ENCODE measurements around the gene DET1.
"Not testable (repeated sequence)": the region's sequence is repeated elsewhere in the genome, so short reads cannot be mapped to it uniquely, and the experiment has no call there.

The DET1 gene

DNA sequence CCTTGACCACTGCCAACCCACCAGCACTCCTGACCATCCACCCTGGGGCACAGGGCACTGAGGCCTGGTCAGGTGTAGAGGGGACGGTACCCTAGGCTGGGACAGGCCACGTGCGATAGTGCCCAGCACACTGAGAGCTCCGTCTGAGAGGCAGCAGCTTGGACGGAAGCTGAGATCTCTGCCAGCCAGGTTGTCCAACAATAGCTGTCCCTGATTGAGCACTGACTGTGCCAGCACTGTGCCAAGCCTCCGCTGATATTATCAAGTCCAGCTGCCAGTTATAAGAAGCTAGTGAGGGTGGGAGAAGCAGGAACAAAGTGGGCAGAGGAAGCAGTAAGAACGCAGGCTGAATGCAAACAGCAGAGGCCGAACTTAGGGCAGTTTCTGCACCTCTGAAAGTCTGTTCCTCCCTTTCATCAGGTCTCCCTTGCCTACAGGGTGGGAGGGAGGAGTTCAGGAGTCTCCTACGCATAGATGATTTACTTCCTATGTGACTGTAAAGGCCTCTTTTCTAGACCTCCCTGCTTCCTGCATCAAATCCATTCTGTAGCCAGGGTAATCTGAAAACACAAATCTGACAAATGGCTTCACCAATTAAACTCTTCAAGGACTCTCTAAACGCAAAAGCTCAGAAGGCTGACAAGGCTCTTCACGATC is 49.2 kb downstream of the DET1 start:
- DNase-seq (ENCODE audit: low read depth), result no peak

GRCh38 chr15:88493844-88494243 is 52.6 kb downstream of the DET1 start:
- DNase-seq (ENCODE audit: low read depth), result no peak

GRCh38 chr15:88491158-88491557 is 55.3 kb downstream of the DET1 start:
- DNase-seq (ENCODE audit: low read depth), result no peak

GRCh38 chr15:88490036-88490435 is 56.4 kb downstream of the DET1 start:
- DNase-seq (ENCODE audit: low read depth), result no peak

- no peak for DNase-seq (ENCODE audit: low read depth)
These were observed 57.2 kb downstream of the DET1 start for GRCh38 chr15:88489321-88489720.

- DNase-seq (ENCODE audit: low read depth), result no peak
These were observed 58.5 kb downstream of the DET1 start for GRCh38 chr15:88487796-88488523.

DNA sequence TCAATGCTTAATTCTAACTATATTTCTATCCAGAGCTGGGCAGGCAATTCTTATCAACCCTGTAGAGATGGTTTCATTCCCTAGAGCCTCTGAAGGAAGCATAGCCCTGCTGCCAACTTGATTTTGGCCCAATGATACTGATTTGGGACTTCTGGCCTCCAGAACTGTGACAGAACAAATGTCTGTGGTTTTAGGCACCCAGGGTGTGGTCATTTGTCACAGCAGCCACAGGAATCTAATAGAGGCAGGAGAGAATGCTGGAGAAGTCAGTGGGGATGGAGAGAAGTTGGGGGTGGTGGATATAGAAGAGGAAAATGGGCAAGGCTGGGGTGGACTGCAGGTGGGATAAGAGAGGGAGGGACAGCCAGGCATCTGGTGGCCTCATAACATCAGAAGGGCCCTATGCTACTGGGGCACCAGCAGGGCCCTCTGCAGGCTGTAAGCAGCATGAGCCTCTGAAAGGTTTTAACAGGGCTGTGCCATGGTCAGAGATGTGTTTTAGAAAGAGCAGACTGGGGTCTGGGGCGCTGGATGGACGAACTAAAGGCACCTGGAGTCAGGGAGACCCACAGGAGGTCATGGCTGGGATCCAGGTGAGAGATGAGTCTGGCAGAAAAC is 59.2 kb downstream of the DET1 start:
- no peak for DNase-seq (ENCODE audit: low read depth)

DNA sequence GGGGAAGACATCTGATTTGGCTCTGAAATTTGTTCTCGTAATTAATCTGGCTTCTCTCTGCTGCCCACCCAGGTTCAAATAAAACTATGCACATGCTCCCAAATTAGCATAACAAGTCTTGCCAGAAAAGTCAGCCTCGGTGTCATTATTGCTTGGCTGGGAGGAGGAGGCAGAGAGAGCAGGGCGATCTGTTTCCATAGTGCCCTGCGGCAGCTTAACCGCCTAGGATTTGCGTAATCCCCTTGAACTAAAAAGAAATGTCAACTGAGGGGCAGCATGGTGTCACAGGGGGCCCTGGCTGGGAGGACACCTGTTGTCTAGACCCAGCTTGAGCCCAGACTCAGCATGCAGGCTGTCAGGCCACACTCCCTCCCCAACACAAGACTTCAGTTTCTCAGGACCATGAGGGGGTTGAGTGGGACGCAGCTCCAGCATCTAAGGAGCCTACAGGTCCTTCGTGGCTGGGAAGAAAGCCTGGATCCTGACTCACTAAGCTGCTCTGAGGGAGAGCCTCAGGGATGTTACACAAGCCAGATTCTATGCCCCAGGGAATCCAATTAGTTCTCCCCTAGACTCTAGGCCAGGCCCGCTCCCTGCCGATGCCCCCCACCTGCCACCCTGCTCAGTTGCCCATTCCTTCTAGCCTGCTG is 61.7 kb downstream of the DET1 start:
- no peak for DNase-seq (ENCODE audit: low read depth)

GRCh38 chr15:88482263-88482662 is 64.2 kb downstream of the DET1 start:
- no peak for DNase-seq (ENCODE audit: low read depth)

GRCh38 chr15:88480981-88481380 is 65.5 kb downstream of the DET1 start:
- no peak for DNase-seq (ENCODE audit: low read depth)

DNA sequence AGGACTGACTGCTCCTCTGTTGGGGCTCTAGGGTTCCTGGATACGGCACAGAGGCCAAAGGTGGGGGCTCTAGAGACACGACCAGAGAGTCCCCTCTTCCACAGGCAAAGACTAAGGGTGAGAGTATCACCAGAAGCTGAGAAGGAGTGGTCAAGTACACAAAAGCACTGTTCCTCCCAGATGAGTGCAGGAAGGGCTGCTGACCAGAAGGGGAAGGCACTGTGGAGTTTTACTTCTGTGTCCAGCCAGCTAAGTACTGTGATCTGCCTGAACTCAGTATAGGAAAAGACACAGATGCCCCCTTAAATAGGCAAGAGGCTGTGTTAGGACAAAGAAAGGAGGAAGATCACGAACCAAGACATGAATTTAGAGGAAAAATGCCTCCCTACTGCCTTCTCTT is 67.3 kb downstream of the DET1 start:
- no peak for DNase-seq (ENCODE audit: low read depth)

DNA sequence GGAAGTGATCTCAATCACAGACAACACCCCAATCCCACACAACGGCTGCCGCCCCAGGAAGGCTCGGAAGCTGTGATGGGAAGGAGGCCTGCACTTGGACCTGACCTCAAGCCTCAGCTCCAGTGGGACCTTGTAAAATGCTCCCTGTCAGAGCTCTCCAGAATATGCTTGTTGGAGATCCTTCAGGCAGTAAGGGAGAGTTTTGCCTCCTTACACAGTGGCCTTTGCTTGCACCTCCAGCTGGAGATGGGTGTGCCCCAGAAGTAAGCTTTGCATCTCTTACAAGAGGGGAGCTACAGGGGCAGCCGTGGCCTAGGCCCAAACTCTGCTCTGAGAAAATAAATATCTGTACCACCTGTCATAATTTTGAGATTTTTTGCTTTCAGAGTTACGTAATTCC is 68.6 kb downstream of the DET1 start:
- no peak for DNase-seq (ENCODE audit: low read depth)

- no peak for DNase-seq (ENCODE audit: low read depth)
These were observed 69.4 kb downstream of the DET1 start for GRCh38 chr15:88477126-88477525.

GRCh38 chr15:88476635-88477060 is 69.8 kb downstream of the DET1 start:
- DNase-seq (ENCODE audit: low read depth), result no peak

- DNase-seq (ENCODE audit: low read depth), result not testable (repeated sequence)
These were observed 72.7 kb downstream of the DET1 start for GRCh38 chr15:88473661-88474293.

DNA sequence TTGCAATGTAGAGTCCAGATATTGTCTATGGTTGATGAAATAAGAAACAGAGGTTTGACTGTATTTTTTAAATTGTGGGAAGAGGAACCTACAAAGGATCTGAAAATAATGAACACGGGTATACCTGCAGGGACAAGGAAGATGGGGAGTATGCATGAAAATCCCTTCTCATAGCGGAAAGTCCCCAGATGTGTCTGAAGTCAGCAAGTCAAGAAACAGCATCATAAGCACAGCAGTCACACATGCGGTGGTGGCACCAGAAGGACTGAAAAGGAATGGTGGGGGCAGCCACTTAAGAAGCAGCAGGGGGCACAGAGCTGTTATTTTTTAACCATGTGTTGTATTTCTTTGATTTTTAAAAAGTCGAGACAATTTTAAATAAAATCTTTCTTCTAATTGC is 74.3 kb downstream of the DET1 start:
- DNase-seq (ENCODE audit: low read depth), result no peak

DNA sequence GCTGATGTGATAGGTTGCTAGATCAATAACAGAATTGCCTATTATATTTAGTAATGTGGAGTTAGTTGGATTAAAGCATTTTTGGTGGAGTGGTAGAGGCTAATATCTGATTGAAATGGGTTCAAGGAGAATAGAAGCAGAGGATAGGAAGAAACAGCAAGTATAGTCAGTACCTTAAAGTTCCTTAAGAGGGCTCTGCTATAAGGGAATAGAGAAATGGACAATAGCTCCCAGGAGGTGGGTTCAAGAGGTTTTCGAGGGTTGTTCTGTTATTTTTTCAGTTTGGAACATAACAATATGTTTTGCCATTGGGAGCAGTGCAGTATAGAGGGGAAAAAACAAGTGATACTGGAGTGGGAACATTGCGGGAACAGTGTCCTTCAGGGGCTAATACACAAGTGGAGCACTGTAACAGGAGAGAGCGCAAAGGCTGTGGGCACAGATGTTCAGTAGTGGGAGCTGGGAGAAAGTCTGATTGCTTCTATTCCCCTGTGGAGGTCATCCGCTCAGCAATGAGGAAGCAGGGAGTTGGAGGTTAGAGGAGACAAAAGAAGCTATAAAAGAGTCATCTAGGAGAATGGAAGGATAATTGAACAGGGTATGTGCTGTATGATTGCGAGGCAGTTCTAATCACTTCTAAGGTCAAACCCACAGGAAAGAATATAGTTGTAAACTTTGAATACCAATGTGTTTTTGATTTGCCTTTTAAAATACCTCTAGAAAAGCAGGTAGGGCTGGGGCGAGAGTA is 75.7 kb downstream of the DET1 start:
- DNase-seq (ENCODE audit: low read depth), result no peak

DNA sequence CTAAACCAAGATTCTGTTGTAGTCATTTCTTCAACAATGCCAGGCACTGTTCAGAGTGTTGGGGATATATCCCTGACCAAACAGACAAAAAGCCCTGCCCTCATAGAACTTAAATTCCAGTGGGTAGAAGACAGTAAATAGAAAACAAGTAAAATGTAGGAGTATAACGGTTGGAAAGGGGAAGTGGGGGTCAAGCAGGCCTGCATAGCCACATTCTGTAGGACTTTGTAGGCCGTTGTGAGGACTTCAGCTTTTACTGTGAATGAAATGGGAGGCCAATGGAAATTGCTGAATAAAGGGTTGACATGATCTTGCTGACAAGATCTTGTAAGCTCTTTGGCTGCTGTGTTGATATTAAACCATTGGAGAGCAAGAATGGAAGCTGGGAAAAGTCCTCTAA is 77.2 kb downstream of the DET1 start:
- DNase-seq (ENCODE audit: low read depth), result no peak

DNA sequence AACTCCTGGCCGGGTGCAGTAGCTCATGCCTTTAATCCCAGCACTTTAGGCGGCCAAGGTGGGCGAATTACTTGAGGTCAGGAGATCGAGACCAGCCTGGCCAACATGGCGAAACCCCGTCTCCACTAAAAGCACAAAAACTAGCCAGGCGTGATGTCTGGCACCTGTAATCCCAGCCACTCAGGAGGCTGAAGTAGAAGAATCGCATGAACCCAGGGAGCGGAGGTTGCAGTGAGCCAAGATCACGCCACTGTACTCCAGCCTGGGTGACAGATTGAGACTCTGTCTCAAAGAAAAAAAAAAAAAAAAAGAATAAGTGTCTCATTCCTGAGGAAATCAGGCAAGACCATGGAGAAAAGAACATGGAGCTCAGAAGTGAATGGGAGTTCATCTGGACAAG is 77.8 kb downstream of the DET1 start:
- not testable (repeated sequence) for DNase-seq (ENCODE audit: low read depth)

DNA sequence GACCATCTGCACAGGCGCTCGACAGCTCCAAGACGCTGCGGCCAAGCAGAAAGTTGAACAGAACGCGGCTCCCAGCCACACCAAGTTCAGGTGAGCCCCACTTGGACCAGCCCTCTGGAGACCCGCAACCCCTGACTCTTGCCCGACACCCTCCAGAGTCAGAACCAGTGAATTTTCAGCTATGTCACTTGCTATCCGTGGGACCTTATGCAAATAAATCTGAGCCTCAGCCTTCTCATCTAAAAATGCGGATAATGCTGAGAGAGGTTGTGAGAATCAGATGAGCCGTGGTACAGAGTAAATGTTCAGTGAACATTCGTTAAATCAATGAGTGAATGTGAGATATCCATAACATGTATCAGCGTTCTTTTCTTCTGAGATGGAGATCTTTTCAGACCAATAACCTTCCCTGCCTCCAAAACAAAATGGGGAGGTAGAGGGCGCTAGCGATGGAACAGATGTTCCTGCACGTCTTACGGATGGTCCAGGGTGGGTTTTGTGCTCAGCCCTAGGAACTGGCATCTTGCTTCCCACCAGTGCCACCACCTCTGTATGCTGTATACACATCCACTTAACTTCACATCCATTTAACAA is 78.4 kb downstream of the DET1 start:
- DNase-seq (ENCODE audit: low read depth), result no peak

Measured in stimulated activated CD8-positive, alpha-beta memory T cell treated with anti-CD3 and anti-CD28 coated beads, Interleukin-7, amount 100 ng/mL, for 24 hours (primary cell).